WTC11 (cell line): Measurements from ENCODE around the gene CAST.
A peak's percentile ranks its signal among the peaks of the same experiment; 100 is the strongest.

ENCODE experiments used
- CREB1 ChIP-seq: sonication (generic); formaldehyde crosslinking; IDR thresholded peaks from 2 replicates; pipeline ENCODE4 v1.8.0; 2023; ENCODE audit warnings: mild to moderate bottlenecking, missing genetic modification reagents
- FOXK1 ChIP-seq: sonication (generic); formaldehyde crosslinking; IDR thresholded peaks from 2 replicates; pipeline ENCODE4 v1.8.0; 2022; ENCODE audit warnings: mild to moderate bottlenecking, moderate library complexity, missing genetic modification reagents
- FOXP1 ChIP-seq: sonication (generic); formaldehyde crosslinking; IDR thresholded peaks from 2 replicates; pipeline ENCODE4 v1.8.0; 2022; ENCODE audit warnings: missing genetic modification reagents, mild to moderate bottlenecking, moderate library complexity, borderline replicate concordance
- NFYB ChIP-seq: sonication (generic); formaldehyde crosslinking; conservative IDR thresholded peaks from 2 replicates; pipeline ENCODE4 v1.8.0; 2022; ENCODE audit warnings: low read depth, missing genetic modification reagents
- NR1H2 ChIP-seq: sonication (generic); formaldehyde crosslinking; IDR thresholded peaks from 2 replicates; pipeline ENCODE4 v1.9.0; 2021; ENCODE audit warnings: mild to moderate bottlenecking, moderate library complexity, missing genetic modification reagents
- NR2C2 ChIP-seq: sonication (generic); formaldehyde crosslinking; IDR thresholded peaks from 2 replicates; pipeline ENCODE4 v1.8.0; 2022; ENCODE audit warnings: mild to moderate bottlenecking, missing genetic modification reagents
- SP1 ChIP-seq: sonication (generic); formaldehyde crosslinking; conservative IDR thresholded peaks from 2 replicates; pipeline ENCODE4 v1.8.1; 2022; ENCODE audit warnings: missing genetic modification reagents
- TEAD4 ChIP-seq: sonication (generic); formaldehyde crosslinking; IDR thresholded peaks from 2 replicates; pipeline ENCODE4 v1.8.0; 2022; ENCODE audit warnings: mild to moderate bottlenecking, missing genetic modification reagents
- TF ChIP-seq, protein P1 (sequence below): fragments of 200-600 bp; IDR thresholded peaks from 2 replicates; pipeline ENCODE4 v1.8.0; 2022; ENCODE audit warnings: antibody characterized with exemption
- TF ChIP-seq, protein P2 (sequence below): sonication (generic); formaldehyde crosslinking; conservative IDR thresholded peaks from 2 replicates; pipeline ENCODE4 v1.8.1; 2023; ENCODE audit warnings: mild to moderate bottlenecking, low read depth, missing genetic modification reagents, moderate library complexity
- TF ChIP-seq, protein P3 (sequence below): sonication (generic); formaldehyde crosslinking; IDR thresholded peaks from 2 replicates; pipeline ENCODE4 v1.8.1; 2023; ENCODE audit warnings: mild to moderate bottlenecking, missing genetic modification reagents, borderline replicate concordance
- TF ChIP-seq, protein P4 (sequence below): sonication (generic); formaldehyde crosslinking; IDR thresholded peaks from 2 replicates; pipeline ENCODE4 v1.8.1; 2023; ENCODE audit warnings: mild to moderate bottlenecking, missing genetic modification reagents, moderate library complexity
- TF ChIP-seq, protein P5 (sequence below): sonication (generic); formaldehyde crosslinking; conservative IDR thresholded peaks from 2 replicates; pipeline ENCODE4 v1.8.1; 2022; ENCODE audit warnings: mild to moderate bottlenecking, missing genetic modification reagents
- TF ChIP-seq, protein P6 (sequence below): sonication (generic); formaldehyde crosslinking; IDR thresholded peaks from 2 replicates; pipeline ENCODE4 v1.8.0; 2022; ENCODE audit warnings: mild to moderate bottlenecking, missing genetic modification reagents

DNA sequence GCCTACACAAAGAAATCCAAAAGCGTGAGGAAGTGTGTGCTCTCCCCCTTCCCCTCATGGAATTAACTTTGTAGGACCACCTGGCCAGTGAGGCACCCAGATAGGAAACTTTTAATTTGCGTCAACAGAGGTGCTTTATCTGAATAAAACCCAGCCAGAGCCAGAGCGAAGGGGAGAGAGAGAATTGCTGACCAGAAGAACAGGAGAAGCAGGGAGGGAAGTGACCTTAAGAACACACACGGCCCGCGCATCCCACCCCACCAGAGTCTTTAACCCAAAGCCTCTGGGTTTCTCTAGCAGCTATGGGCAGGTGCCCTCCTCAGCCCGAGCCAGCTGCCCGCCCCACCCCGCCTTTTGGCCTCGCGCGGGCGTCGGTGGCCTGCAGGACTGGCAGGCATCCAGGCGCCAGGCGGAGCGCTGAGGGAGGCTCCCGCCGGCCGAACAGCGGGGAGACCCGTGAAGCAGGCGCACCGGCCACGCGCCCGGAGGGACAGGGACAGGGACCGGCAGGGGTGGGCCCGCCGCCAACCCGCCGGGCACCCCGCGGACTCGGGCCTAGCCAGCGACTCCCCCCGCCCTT is 145.0 kb downstream of the CAST start:
- TF ChIP-seq, protein P1, sequence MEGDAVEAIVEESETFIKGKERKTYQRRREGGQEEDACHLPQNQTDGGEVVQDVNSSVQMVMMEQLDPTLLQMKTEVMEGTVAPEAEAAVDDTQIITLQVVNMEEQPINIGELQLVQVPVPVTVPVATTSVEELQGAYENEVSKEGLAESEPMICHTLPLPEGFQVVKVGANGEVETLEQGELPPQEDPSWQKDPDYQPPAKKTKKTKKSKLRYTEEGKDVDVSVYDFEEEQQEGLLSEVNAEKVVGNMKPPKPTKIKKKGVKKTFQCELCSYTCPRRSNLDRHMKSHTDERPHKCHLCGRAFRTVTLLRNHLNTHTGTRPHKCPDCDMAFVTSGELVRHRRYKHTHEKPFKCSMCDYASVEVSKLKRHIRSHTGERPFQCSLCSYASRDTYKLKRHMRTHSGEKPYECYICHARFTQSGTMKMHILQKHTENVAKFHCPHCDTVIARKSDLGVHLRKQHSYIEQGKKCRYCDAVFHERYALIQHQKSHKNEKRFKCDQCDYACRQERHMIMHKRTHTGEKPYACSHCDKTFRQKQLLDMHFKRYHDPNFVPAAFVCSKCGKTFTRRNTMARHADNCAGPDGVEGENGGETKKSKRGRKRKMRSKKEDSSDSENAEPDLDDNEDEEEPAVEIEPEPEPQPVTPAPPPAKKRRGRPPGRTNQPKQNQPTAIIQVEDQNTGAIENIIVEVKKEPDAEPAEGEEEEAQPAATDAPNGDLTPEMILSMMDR, result no peak
- TF ChIP-seq, protein P2, sequence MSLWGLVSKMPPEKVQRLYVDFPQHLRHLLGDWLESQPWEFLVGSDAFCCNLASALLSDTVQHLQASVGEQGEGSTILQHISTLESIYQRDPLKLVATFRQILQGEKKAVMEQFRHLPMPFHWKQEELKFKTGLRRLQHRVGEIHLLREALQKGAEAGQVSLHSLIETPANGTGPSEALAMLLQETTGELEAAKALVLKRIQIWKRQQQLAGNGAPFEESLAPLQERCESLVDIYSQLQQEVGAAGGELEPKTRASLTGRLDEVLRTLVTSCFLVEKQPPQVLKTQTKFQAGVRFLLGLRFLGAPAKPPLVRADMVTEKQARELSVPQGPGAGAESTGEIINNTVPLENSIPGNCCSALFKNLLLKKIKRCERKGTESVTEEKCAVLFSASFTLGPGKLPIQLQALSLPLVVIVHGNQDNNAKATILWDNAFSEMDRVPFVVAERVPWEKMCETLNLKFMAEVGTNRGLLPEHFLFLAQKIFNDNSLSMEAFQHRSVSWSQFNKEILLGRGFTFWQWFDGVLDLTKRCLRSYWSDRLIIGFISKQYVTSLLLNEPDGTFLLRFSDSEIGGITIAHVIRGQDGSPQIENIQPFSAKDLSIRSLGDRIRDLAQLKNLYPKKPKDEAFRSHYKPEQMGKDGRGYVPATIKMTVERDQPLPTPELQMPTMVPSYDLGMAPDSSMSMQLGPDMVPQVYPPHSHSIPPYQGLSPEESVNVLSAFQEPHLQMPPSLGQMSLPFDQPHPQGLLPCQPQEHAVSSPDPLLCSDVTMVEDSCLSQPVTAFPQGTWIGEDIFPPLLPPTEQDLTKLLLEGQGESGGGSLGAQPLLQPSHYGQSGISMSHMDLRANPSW (CRISPR knock-in tag), result no peak
- TF ChIP-seq FOXP1 (CRISPR knock-in tag) (no peak; the same call in 1 of the 2 replicates), CREB1 (CRISPR knock-in tag) (no peak), SP1 (CRISPR knock-in tag) (no peak), NFYB (CRISPR knock-in tag) (no peak), TEAD4 (CRISPR knock-in tag) (no peak), FOXK1 (CRISPR knock-in tag) (no peak), NR2C2 (CRISPR knock-in tag) (no peak), NR1H2 (CRISPR knock-in tag) (no peak)
- TF ChIP-seq, protein P3, sequence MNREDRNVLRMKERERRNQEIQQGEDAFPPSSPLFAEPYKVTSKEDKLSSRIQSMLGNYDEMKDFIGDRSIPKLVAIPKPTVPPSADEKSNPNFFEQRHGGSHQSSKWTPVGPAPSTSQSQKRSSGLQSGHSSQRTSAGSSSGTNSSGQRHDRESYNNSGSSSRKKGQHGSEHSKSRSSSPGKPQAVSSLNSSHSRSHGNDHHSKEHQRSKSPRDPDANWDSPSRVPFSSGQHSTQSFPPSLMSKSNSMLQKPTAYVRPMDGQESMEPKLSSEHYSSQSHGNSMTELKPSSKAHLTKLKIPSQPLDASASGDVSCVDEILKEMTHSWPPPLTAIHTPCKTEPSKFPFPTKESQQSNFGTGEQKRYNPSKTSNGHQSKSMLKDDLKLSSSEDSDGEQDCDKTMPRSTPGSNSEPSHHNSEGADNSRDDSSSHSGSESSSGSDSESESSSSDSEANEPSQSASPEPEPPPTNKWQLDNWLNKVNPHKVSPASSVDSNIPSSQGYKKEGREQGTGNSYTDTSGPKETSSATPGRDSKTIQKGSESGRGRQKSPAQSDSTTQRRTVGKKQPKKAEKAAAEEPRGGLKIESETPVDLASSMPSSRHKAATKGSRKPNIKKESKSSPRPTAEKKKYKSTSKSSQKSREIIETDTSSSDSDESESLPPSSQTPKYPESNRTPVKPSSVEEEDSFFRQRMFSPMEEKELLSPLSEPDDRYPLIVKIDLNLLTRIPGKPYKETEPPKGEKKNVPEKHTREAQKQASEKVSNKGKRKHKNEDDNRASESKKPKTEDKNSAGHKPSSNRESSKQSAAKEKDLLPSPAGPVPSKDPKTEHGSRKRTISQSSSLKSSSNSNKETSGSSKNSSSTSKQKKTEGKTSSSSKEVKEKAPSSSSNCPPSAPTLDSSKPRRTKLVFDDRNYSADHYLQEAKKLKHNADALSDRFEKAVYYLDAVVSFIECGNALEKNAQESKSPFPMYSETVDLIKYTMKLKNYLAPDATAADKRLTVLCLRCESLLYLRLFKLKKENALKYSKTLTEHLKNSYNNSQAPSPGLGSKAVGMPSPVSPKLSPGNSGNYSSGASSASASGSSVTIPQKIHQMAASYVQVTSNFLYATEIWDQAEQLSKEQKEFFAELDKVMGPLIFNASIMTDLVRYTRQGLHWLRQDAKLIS (CRISPR knock-in tag), result no peak
- TF ChIP-seq, protein P4, sequence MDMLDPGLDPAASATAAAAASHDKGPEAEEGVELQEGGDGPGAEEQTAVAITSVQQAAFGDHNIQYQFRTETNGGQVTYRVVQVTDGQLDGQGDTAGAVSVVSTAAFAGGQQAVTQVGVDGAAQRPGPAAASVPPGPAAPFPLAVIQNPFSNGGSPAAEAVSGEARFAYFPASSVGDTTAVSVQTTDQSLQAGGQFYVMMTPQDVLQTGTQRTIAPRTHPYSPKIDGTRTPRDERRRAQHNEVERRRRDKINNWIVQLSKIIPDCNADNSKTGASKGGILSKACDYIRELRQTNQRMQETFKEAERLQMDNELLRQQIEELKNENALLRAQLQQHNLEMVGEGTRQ (CRISPR knock-in tag), result 0 out of 2 replicates have a peak, but pooled peaks have one; percentile 35
- TF ChIP-seq, protein P5, sequence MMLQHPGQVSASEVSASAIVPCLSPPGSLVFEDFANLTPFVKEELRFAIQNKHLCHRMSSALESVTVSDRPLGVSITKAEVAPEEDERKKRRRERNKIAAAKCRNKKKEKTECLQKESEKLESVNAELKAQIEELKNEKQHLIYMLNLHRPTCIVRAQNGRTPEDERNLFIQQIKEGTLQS (CRISPR knock-in tag), result no peak
- TF ChIP-seq, protein P6, sequence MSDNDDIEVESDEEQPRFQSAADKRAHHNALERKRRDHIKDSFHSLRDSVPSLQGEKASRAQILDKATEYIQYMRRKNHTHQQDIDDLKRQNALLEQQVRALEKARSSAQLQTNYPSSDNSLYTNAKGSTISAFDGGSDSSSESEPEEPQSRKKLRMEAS (CRISPR knock-in tag), result 0 out of 2 replicates have a peak, but pooled peaks have one; percentile 13
